WERI-Rb-1 (cell line): ENCODE measurements around the gene MBP.
"Not testable (repeated sequence)": the region's sequence is repeated elsewhere in the genome, so short reads cannot be mapped to it uniquely, and the experiment has no call there.

Experiments
- DNase-seq: peaks from one replicate; pipeline ENCODE4 v3.0.0-alpha.2; 2020
- H3K27ac ChIP-seq: fragments of 250-450 bp; sonication (Bioruptor Pico); 2 replicates; pipeline ENCODE4 v1.5.1; 2020; ENCODE audit warnings: mild to moderate bottlenecking, moderate library complexity
- H3K27me3 ChIP-seq: fragments of 250-450 bp; sonication (Bioruptor Pico); 2 replicates; pipeline ENCODE4 v1.5.1; 2021; ENCODE audit warnings: mild to moderate bottlenecking, low read depth, moderate library complexity; ENCODE audit not compliant: insufficient read depth, severe bottlenecking
- H3K36me3 ChIP-seq: fragments of 250-450 bp; sonication (Bioruptor Pico); 2 replicates; pipeline ENCODE4 v1.5.1; 2020; ENCODE audit warnings: mild to moderate bottlenecking, moderate library complexity
- H3K4me3 ChIP-seq: 2 replicates; pipeline ENCODE4 v1.5.1; 2011; ENCODE audit warnings: low read depth, mild to moderate bottlenecking, control low read depth, low read length
- H3K9me3 ChIP-seq: fragments of 250-450 bp; sonication (Bioruptor Pico); 2 replicates; pipeline ENCODE4 v1.5.1; 2021; ENCODE audit warnings: mild to moderate bottlenecking, moderate library complexity; ENCODE audit not compliant: severe bottlenecking
- TF ChIP-seq, protein P1 (sequence below): IDR thresholded peaks from 2 replicates; pipeline ENCODE4 v1.5.1; 2011; ENCODE audit warnings: low read depth, mild to moderate bottlenecking, control low read depth, inconsistent platforms, low read length

MBP gene

GRCh38 chr18:76972241-76972640 lies 160.3 kb downstream of the MBP start:
- no peak for DNase-seq
- H3K36me3 ChIP-seq = peaks cover 4% of the 10 kb centered on the region
- TF ChIP-seq, protein P1, sequence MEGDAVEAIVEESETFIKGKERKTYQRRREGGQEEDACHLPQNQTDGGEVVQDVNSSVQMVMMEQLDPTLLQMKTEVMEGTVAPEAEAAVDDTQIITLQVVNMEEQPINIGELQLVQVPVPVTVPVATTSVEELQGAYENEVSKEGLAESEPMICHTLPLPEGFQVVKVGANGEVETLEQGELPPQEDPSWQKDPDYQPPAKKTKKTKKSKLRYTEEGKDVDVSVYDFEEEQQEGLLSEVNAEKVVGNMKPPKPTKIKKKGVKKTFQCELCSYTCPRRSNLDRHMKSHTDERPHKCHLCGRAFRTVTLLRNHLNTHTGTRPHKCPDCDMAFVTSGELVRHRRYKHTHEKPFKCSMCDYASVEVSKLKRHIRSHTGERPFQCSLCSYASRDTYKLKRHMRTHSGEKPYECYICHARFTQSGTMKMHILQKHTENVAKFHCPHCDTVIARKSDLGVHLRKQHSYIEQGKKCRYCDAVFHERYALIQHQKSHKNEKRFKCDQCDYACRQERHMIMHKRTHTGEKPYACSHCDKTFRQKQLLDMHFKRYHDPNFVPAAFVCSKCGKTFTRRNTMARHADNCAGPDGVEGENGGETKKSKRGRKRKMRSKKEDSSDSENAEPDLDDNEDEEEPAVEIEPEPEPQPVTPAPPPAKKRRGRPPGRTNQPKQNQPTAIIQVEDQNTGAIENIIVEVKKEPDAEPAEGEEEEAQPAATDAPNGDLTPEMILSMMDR = no peak
- no peak overlapping the region for H3K4me3 ChIP-seq
- no peaks in the 10 kb centered on the region for H3K9me3 ChIP-seq
- no peaks in the 10 kb centered on the region for H3K27me3 ChIP-seq
- H3K27ac ChIP-seq = no peak overlapping the region

DNA sequence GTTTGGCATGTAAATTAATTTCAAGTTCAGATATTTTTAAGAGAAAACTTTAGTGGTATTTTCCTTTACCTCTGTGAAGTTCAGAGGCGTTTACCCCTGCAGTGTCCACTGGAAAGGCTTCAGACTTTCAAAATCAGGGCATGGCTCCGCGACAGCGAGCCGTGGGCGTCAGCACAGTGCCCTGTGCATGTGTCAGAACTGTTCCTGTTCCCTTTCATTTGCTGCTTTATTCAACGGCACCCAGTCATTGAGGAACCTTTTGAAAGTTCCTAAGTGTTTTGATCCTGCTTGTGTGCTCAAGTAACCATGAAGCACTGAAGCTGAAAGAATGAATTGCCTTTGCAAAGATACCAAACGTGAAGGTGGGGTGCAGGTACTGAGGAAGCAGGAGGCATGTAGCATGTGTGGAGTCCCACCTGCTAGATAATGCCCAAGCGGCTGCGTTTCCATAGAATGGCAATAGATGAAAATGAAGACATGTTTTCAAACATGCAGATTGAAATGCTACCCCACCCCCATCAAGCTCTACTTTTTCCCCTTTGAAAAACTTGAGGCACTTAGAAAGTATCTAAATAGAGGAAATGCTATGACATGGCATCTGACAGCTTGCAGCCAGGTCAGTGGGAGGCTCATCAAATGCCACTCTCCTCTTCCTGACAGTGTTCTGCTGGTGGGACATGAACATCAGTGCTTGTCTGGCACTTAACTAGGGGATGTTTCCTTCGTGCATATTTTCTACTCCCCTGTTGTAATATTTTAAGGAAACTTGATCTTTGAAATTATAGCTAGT lies 161.6 kb downstream of the MBP start:
- DNase-seq = no peak
- H3K36me3 ChIP-seq = peaks cover 4% of the 10 kb centered on the region
- TF ChIP-seq, protein P1 = no peak
- H3K27ac ChIP-seq = no peak overlapping the region
- H3K4me3 ChIP-seq = no peak overlapping the region
- no peaks in the 10 kb centered on the region for H3K27me3 ChIP-seq
- H3K9me3 ChIP-seq = no peaks in the 10 kb centered on the region

- TF ChIP-seq, protein P1 = no peak
- Histone ChIP-seq H3K36me3 (no peaks in the 10 kb centered on the region; the same call in none of the 2 replicates), H3K27me3 (no peaks in the 10 kb centered on the region), H3K4me3 (no peak overlapping the region), H3K27ac (no peak overlapping the region), H3K9me3 (no peaks in the 10 kb centered on the region)
- DNase-seq = no peak
These were observed 164.7 kb downstream of the MBP start for GRCh38 chr18:76967721-76968472.

DNA sequence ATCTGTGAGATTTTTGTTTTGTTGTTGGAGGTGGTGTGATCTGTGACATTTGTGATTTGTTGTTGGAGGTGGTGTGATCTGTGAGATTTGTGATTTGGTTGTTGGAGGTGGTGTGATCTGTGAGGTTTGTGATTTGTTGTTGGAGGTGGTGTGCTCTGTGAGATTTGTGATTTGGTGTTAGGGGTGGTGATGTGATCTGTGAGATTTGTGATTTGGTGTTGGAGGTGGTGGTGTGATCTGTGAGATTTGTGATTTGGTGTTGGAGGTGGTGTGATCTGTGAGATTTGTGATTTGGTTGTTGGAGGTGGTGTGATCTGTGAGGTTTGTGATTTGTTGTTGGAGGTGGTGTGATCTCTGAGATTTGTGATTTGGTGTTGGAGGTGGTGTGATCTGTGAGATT lies 165.3 kb downstream of the MBP start:
- H3K36me3 ChIP-seq, H3K27ac ChIP-seq, H3K4me3 ChIP-seq, DNase-seq, H3K27me3 ChIP-seq, H3K9me3 ChIP-seq: not testable (repeated sequence)

DNA sequence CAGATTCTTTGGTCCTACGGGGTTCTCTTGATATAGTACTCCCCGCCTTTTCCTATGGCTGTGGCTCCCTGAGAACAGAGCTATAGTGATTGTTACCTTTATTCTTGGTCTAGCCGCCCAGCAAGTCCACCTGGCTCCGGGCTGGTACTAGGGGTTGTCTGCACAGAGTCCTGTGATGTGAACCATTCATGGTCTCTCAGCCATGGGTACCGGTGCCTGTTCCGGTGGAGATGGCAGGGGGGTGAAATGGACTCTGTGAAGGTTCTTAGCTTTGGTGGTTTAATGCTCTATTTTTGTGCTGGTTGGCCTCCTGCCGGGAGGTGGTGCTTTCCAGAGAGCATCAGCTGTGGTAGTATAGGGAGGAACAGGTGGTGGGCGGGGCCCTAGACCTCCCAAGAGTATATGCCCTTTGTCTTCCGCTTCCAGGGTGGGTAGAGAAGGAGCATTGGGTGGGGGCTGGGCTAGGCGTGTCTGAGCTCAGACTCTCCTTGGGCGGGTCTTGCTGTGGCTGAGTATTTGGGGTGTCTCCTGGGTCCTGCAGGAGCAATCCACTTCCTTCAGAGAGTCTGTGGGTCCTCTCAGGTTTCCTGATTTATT lies 166.9 kb downstream of the MBP start:
- H3K36me3 ChIP-seq, H3K27me3 ChIP-seq, H3K9me3 ChIP-seq, H3K4me3 ChIP-seq, DNase-seq, H3K27ac ChIP-seq: not testable (repeated sequence)

DNA sequence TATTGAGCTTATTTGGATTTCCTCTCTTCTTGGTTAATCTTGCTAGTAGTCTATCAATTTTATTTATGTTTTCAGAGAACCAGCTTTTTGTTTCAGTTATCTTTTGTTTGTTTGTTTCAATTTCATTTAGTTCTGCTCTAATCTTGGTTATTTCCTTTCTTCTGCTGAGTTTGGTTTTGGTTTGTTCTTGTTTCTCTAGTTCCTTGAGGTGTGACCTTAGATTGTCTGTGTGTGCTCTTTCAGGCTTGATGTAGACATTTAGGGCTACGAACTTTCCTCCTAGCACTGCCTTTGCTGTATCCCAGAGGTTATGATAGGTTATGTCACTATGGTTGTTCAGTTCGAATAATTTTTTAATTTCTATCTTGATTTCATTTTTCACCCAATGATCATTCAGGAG lies 168.6 kb downstream of the MBP start:
- TF ChIP-seq, protein P1 = no peak
- H3K27me3 ChIP-seq = no peaks in the 10 kb centered on the region
- no peak for DNase-seq
- no peak overlapping the region for H3K4me3 ChIP-seq
- no peak overlapping the region for H3K27ac ChIP-seq
- H3K36me3 ChIP-seq = peaks cover 5% of the 10 kb centered on the region
- H3K9me3 ChIP-seq = no peaks in the 10 kb centered on the region
